K562 (cell line): ENCODE data around the gene NME2. TPM values are rescaled to one million over a fixed set of nuclear protein-coding genes. Genes with fewer than 3 reads are reported as not detected.

Experiments used
- ATAC-seq: fragments of 200-7000 bp; cut with Tn5 transposase; 3 replicates; pipeline ENCODE4 v1.9.1; 2020; ENCODE audit warnings: moderate library complexity
- BruUV-seq: library from RNA; stranded (reverse); fragments of 400-500 nt; replicated peaks from 2 replicates; lab custom pipeline; 2021; lab: Mats Ljungman, UMichigan
- CTCF ChIA-PET: fragments of 300-600 bp; formaldehyde crosslinking; extraction: SDS; loops from one replicate; lab custom pipeline; 2021; ENCODE audit warnings: low intra/inter-chr PET ratio; lab: Yijun Ruan, JAX
- POLR2A ChIA-PET: fragments of 300-600, 350-650 bp; sonication (Branson Sonifier 250); formaldehyde crosslinking; extraction: SDS; loops from one replicate; lab custom pipeline; 2021; ENCODE audit warnings: antibody characterized with exemption, inconsistent platforms; lab: Yijun Ruan, JAX
- DNase-seq, 4 experiments: peaks; one replicate each; pipeline versions ENCODE4 v3.0.0 to v3.0.0-alpha.2; 2011 to 2018; ENCODE audit warnings: low spot score in 3 of 4, mixed read lengths in 3 of 4; ENCODE audit errors: extremely low read depth in 1 of 4
- FAIRE-seq: peaks from 2 replicates; lab custom pipeline; 2011; peaks lifted over from hg19 to GRCh38; lab: Jason Lieb, UNC
- H2AFZ ChIP-seq: 2 replicates; pipeline ENCODE4 v1.6.0; 2011; ENCODE audit warnings: low read depth, low read length, control low read depth, inconsistent platforms
- H3K27ac ChIP-seq: fragments of 200-600 bp; 3 replicates; pipeline ENCODE4 v1.8.0; 2011; ENCODE audit warnings: low read depth, mild to moderate bottlenecking, control low read depth, inconsistent platforms, low read length, moderate library complexity, mixed read lengths; ENCODE audit errors: extremely low read depth
- H3K27me3 ChIP-seq, 2 experiments: fragments of 300-600 bp in 1 of 2; 2 replicates in 1 of 2; 3 replicates in 1 of 2; pipeline versions ENCODE4 v1.6.0 to v1.8.0; 2011; ENCODE audit warnings: inconsistent platforms in 2 of 2, low read length in 2 of 2, mild to moderate bottlenecking in 1 of 2, mixed read lengths in 1 of 2, moderate library complexity in 1 of 2; ENCODE audit not compliant: control insufficient read depth in 2 of 2, insufficient read depth in 2 of 2
- H3K36me3 ChIP-seq: fragments of 300-600 bp; 3 replicates; pipeline ENCODE4 v1.8.0; 2011; ENCODE audit warnings: mild to moderate bottlenecking, low read length, inconsistent platforms; ENCODE audit not compliant: control insufficient read depth, insufficient read depth
- H3K4me1 ChIP-seq, 2 experiments: fragments of 200-600 bp in 1 of 2; replicated peaks in 1 of 2; 2 replicates in 1 of 2; 3 replicates in 1 of 2; pipeline versions ENCODE4 v1.5.1 to v1.8.0; 2011; ENCODE audit warnings: inconsistent platforms in 2 of 2, low read length in 2 of 2, mild to moderate bottlenecking in 1 of 2, mixed read lengths in 1 of 2, moderate library complexity in 1 of 2; ENCODE audit not compliant: control insufficient read depth in 2 of 2, insufficient read depth in 2 of 2
- H3K4me2 ChIP-seq: 2 replicates; pipeline ENCODE4 v1.6.1; 2011; ENCODE audit warnings: low read length, control low read depth, inconsistent platforms, mixed read lengths; ENCODE audit not compliant: insufficient read depth
- H3K4me3 ChIP-seq: fragments of 200-600 bp; sonication (generic), shearing (Covaris generic); 2 replicates; pipeline ENCODE4 v1.5.1; 2016; ENCODE audit warnings: control low read depth, inconsistent platforms
- H3K79me2 ChIP-seq: fragments of 200-600 bp; 3 replicates; pipeline ENCODE4 v1.8.0; 2011; ENCODE audit warnings: low read length, inconsistent platforms; ENCODE audit not compliant: control insufficient read depth, insufficient read depth
- H3K9ac ChIP-seq, 2 experiments: 2 replicates each; pipeline versions ENCODE4 v1.6.0 to v1.6.1; 2011; ENCODE audit warnings: low read depth in 2 of 2, low read length in 2 of 2, control low read depth in 1 of 2, inconsistent platforms in 1 of 2, mild to moderate bottlenecking in 1 of 2, mixed read lengths in 1 of 2; ENCODE audit not compliant: insufficient read depth in 1 of 2
- H3K9me1 ChIP-seq: one replicate; pipeline ENCODE4 v1.6.0; 2011; ENCODE audit warnings: inconsistent platforms, mild to moderate bottlenecking, low read length, moderate library complexity; ENCODE audit not compliant: control insufficient read depth, insufficient read depth
- H3K9me3 ChIP-seq: replicated peaks from 2 replicates; pipeline ENCODE4 v1.5.1; 2011; ENCODE audit warnings: low read depth, low read length, inconsistent platforms; ENCODE audit not compliant: control insufficient read depth, insufficient read depth
- H4K20me1 ChIP-seq: replicated peaks from 2 replicates; pipeline ENCODE4 v1.6.1; 2011; ENCODE audit warnings: low read length, inconsistent platforms, mixed read lengths; ENCODE audit not compliant: control insufficient read depth, insufficient read depth
- FOS ChIP-seq: IDR thresholded peaks from 3 replicates; pipeline ENCODE4 v1.6.1; 2011; ENCODE audit not compliant: insufficient read length; ENCODE audit errors: extremely low read depth
- FOXK1 ChIP-seq: sonication (generic); formaldehyde crosslinking; IDR thresholded peaks from 2 replicates; pipeline ENCODE4 v1.8.0; 2022; ENCODE audit warnings: missing genetic modification reagents, mild to moderate bottlenecking, borderline replicate concordance
- HNRNPK ChIP-seq: fragments of 200-400 bp; formaldehyde crosslinking; IDR thresholded peaks from one replicate; pipeline ENCODE4 v1.6.1; 2018; ENCODE audit warnings: mild to moderate bottlenecking, low read depth, low read length; ENCODE audit not compliant: poor library complexity, severe bottlenecking
- MED1 ChIP-seq: sonication (generic); formaldehyde crosslinking; IDR thresholded peaks from 2 replicates; pipeline ENCODE4 v1.8.1; 2023; ENCODE audit warnings: missing genetic modification reagents, borderline replicate concordance
- MIER1 ChIP-seq: fragments of 450-650 bp; IDR thresholded peaks from 2 replicates; pipeline ENCODE4 v1.6.1; 2016; ENCODE audit warnings: antibody characterized with exemption, mild to moderate bottlenecking, low read depth
- NFRKB ChIP-seq: fragments of 450-650 bp; IDR thresholded peaks from 2 replicates; pipeline ENCODE4 v1.6.1; 2016; ENCODE audit warnings: low read depth
- SIRT6 ChIP-seq: IDR thresholded peaks from one replicate; pipeline ENCODE4 v1.6.1; 2012; ENCODE audit warnings: low read depth, mild to moderate bottlenecking, control low read depth, inconsistent platforms, low read length, moderate library complexity
- SPI1 ChIP-seq: IDR thresholded peaks from 2 replicates; pipeline ENCODE4 v1.6.1; 2011; ENCODE audit warnings: low read depth, low read length, control low read depth, borderline replicate concordance
- ZBTB1 ChIP-seq: sonication (generic); formaldehyde crosslinking; IDR thresholded peaks from 2 replicates; pipeline ENCODE4 v1.8.1; 2023; ENCODE audit warnings: missing genetic modification reagents, low read depth, mild to moderate bottlenecking, borderline replicate concordance
- ZNF134 ChIP-seq: fragments of 250-450 bp; sonication (Bioruptor Pico); conservative IDR thresholded peaks from 2 replicates; pipeline ENCODE4 v1.4.0; 2020
- ZNF212 ChIP-seq: fragments of 450-650 bp; formaldehyde crosslinking; IDR thresholded peaks from 2 replicates; pipeline ENCODE4 v1.4.0; 2020; ENCODE audit warnings: mild to moderate bottlenecking
- WGBS: fragments of 100-300 bp; shearing (Covaris generic); methylation state at CpG from one replicate; pipeline ENCODE4 v1.1.6; 2016; ENCODE audit warnings: low coverage, mixed read lengths; ENCODE audit not compliant: insufficient coverage; ENCODE audit errors: missing lambda C conversion rate; 5-methylcytosine and 5-hydroxymethylcytosine counted together
- in situ Hi-C: fragments of 300-500 bp; cut with MboI; formaldehyde crosslinking; loops from 4 replicates; pipeline ENCODE4 v1.15.0; 2018; ENCODE audit warnings: inconsistent platforms, mixed read lengths
- intact Hi-C: fragments of 100-400 bp; cut with micrococcal nuclease; formaldehyde crosslinking; loops from 2 replicates; pipeline ENCODE4 v1.14.2; 2022
- polyA plus RNA-seq, 8 experiments: library from polyadenylated mRNA; depleted of rRNA in 4 of 8; stranded (reverse) in 5 of 8; unstranded in 3 of 8; fragments of >200 nt; fragmentation: Nextera tagmentation in 2 of 8; fragmentation: Illumina TruSeq in 1 of 8; extraction: Ambion mirVana in 2 of 8; extraction: Trizol in 1 of 8; gene quantifications; 2 replicates each; pipeline versions ENCODE4 v1.2.1 to v1.2.3, GENCODE V29; 2011 to 2014; ENCODE audit warnings: inconsistent platforms in 1 of 8, missing spikeins in 1 of 8
- total RNA-seq, 7 experiments: library from RNA; depleted of rRNA in 6 of 7; stranded (reverse); fragments of >200 nt in 6 of 7; fragmentation: Illumina TruSeq in 2 of 7; extraction: Trizol in 2 of 7; gene quantifications; 2 replicates each; pipeline versions ENCODE4 v1.2.1 to v1.2.3, GENCODE V29; 2011 to 2021; ENCODE audit warnings: low replicate concordance in 1 of 7
- TF ChIP-seq, protein P1 (sequence below): fragments of 450-650 bp; IDR thresholded peaks from one replicate; pipeline ENCODE4 v1.6.1; 2018; ENCODE audit warnings: mild to moderate bottlenecking, moderate library complexity; ENCODE audit not compliant: partially characterized antibody
- TF ChIP-seq, protein P2 (sequence below): fragments of 250-450 bp; sonication (Bioruptor Pico); IDR thresholded peaks from 2 replicates; pipeline ENCODE4 v1.5.0; 2021
- TF ChIP-seq, protein P3 (sequence below): fragments of 250-450 bp; sonication (Bioruptor Pico); IDR thresholded peaks from 2 replicates; pipeline ENCODE4 v1.8.0; 2021; ENCODE audit warnings: borderline replicate concordance, mild to moderate bottlenecking, moderate library complexity; ENCODE audit not compliant: poor library complexity, severe bottlenecking

The NME2 gene
- total and polyA plus RNA-seq, 9 of the 15 experiments (the other 6 are each of a cell fraction or from before 2014, with no cell fraction given), result 684 to 1,202 (median 924) TPM

DNA sequence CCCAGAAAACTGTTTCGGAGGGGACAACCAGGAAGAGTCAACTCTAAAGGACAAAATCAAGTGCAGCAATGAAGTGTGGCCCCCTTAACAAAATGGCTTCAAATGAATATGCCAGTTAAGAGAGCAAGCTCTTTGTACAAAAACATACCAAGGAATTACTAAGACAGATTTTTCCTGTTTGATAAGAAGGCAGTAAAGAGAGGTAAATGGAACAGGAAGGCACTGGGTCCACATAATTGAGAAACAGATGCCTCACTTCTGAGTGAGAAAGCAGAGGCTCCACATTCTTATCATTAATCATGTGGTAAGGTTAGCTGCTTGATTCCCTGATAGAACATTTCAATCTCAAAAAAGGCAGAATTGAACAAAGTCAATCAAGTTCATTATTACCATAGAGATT lies 48.7 kb downstream of the NME2 start:
- H3K4me2 ChIP-seq, result no peak overlapping the region
- ChIA-PET POLR2A (no interaction called here), CTCF (no interaction called here)
- H3K9me3 ChIP-seq, result no peaks in the 10 kb centered on the region
- intact Hi-C loops, result no loop called here
- no peak overlapping the region for H3K4me3 ChIP-seq
- H3K27me3 ChIP-seq, result no peaks in the 10 kb centered on the region
- no peak overlapping the region for H3K9ac ChIP-seq
- no peaks in the 10 kb centered on the region for H3K9me1 ChIP-seq
- 100% methylated on average over 1 of the region's 1 CpG for WGBS
- no peaks in the 10 kb centered on the region for H4K20me1 ChIP-seq
- DNase-seq, result no peak
- peaks cover 71% of the 10 kb centered on the region; the same call in 2 of the 3 replicates for H3K36me3 ChIP-seq
- no peaks in the 10 kb centered on the region for H3K4me1 ChIP-seq
- H3K79me2 ChIP-seq, result no peaks in the 10 kb centered on the region
- FAIRE-seq, result no peak
- BruUV-seq, result no TSS peak
- H2AFZ ChIP-seq, result no peak overlapping the region
- no peak for TF ChIP-seq HNRNPK
- ATAC-seq, result no peak
- in situ Hi-C loops, result no loop called here
- H3K27ac ChIP-seq, result no peak overlapping the region

DNA sequence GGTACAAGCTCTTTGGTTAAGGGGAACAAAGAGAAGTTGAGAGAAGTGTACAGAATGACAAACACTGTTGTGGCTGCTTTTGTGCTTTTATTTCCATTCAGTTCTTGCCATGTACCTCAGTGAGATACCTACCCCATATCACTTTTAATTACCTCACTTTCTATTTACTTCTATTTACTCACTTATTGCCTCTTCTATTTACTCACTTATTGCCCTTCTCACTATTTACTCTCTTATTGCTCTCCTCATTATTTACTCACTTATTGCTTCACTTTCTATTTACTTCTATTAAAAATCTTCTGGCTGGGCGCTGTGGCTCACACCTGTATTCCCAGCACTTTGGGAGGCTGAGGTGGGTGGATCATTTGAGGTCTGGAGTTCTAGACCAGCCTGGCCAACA lies 51.7 kb downstream of the NME2 start:
- ATAC-seq (no peak), DNase-seq (no peak), FAIRE-seq (no peak)
- Histone ChIP-seq H3K27ac (no peak overlapping the region), H4K20me1 (no peaks in the 10 kb centered on the region), H3K4me1 (no peaks in the 10 kb centered on the region), H2AFZ (no peak overlapping the region), H3K79me2 (no peaks in the 10 kb centered on the region), H3K4me2 (no peak overlapping the region), H3K9me1 (no peaks in the 10 kb centered on the region), H3K4me3 (no peak overlapping the region), H3K9me3 (no peaks in the 10 kb centered on the region), H3K36me3 (peaks cover 81% of the 10 kb centered on the region; the same call in 2 of the 3 replicates), H3K9ac (no peak overlapping the region), H3K27me3 (no peaks in the 10 kb centered on the region)
- no TSS peak for BruUV-seq
- CTCF ChIA-PET, result no interaction called here
- intact Hi-C loops (no loop called here), in situ Hi-C loops (no loop called here)
- 88% methylated on average over 1 of the region's 1 CpG for WGBS
- POLR2A ChIA-PET, result interaction anchor here (0.6 kb wide), 1 partner anchor 23 kb away, joined by 3 read pairs; no protein-coding TSS in a partner anchor
- TF ChIP-seq FOXK1 (no peak), FOS (no peak), ZNF134 (no peak), ZBTB1 (no peak), SPI1 (no peak), MIER1 (no peak), MED1 (no peak), NFRKB (no peak), ZNF212 (no peak), SIRT6 (no peak)
- TF ChIP-seq, protein P1, sequence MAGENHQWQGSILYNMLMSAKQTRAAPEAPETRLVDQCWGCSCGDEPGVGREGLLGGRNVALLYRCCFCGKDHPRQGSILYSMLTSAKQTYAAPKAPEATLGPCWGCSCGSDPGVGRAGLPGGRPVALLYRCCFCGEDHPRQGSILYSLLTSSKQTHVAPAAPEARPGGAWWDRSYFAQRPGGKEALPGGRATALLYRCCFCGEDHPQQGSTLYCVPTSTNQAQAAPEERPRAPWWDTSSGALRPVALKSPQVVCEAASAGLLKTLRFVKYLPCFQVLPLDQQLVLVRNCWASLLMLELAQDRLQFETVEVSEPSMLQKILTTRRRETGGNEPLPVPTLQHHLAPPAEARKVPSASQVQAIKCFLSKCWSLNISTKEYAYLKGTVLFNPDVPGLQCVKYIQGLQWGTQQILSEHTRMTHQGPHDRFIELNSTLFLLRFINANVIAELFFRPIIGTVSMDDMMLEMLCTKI, result no peak
- TF ChIP-seq, protein P2, sequence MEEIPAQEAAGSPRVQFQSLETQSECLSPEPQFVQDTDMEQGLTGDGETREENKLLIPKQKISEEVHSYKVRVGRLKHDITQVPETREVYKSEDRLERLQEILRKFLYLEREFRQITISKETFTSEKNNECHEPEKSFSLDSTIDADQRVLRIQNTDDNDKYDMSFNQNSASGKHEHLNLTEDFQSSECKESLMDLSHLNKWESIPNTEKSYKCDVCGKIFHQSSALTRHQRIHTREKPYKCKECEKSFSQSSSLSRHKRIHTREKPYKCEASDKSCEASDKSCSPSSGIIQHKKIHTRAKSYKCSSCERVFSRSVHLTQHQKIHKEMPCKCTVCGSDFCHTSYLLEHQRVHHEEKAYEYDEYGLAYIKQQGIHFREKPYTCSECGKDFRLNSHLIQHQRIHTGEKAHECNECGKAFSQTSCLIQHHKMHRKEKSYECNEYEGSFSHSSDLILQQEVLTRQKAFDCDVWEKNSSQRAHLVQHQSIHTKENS (CRISPR knock-in tag), result no peak
- TF ChIP-seq, protein P3, sequence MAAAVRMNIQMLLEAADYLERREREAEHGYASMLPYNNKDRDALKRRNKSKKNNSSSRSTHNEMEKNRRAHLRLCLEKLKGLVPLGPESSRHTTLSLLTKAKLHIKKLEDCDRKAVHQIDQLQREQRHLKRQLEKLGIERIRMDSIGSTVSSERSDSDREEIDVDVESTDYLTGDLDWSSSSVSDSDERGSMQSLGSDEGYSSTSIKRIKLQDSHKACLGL (CRISPR knock-in tag), result no peak
